Measurements from ENCODE around the gene PHLDB1.

GRCh38 chr11:118633319-118633690 lies 25.9 kb downstream of the PHLDB1 start:
- TF ChIP-seq CTCF (IDR thresholded peaks at IDR 0.05) (no peak), POLR2A (IDR thresholded peaks at IDR 0.05) (no peak)

All from lower leg skin (tissue), 3 donors.